GM21360 (cell line): ENCODE results near the gene ARFGAP1.
"Not testable (repeated sequence)": the region's sequence is repeated elsewhere in the genome, so short reads cannot be mapped to it uniquely, and the experiment has no call there.

Experiments used
- ATAC-seq: cut with Tn5 transposase; IDR thresholded peaks from one replicate; pipeline ENCODE4 v1.9.1; 2021; ENCODE audit warnings: mild to moderate bottlenecking, moderate library complexity; ENCODE audit not compliant: unreplicated experiment

ARFGAP1 gene

GRCh38 chr20:63330084-63330760 lies 57.6 kb downstream of the ARFGAP1 start:
- no peak for ATAC-seq

DNA sequence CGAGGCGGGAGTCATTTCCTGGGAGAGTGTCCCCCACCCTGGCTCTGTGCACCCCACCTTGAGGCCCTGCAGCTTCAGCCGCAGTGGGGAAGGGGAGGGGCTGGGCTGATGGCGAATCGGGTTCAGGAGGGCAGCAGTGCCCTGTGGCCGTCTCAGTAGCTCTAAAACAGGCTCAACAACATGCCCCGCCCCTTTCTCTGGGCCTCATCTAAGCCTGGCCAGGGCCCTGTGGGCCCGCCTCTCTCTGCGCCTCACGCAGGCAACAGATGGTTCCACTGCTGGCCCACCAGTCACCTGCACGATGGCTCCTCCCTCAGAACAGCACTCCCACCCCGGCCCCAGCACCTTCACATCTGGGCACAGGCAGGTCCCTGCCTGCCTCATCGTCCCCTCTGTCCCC lies 58.3 kb downstream of the ARFGAP1 start:
- ATAC-seq = no peak

DNA sequence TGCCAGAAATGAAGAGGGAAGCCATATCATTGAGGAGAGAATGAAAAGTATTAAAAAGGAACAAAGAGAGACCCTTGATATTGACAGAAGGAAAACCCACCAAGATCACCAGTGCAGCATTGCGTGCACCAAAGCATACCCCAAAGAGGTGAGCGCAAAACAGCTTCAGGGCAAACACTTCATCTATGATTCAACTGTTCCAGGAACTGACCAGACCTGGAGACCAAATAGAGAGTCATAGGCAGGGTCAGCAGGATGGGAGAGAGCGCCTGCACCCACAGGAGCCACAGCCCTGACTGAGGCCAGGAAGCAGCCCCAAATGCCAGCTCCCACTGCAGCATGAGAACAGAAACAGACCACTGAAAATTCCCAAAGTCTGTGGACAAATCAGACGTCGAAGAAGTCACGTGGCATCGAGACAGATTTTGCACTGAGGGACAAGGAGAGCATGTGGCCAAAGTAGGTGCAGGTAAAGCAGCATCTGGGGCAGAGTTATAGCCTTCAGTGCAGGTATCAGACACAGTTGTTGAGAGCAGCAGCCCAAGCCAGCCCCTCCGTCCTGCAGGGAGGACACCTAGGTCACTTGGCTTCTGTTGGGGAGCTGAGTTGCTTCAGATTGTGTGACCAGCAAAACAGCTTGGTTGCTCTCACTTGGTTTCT lies 59.3 kb downstream of the ARFGAP1 start:
- ATAC-seq = no peak

GRCh38 chr20:63332488-63333240 lies 60.1 kb downstream of the ARFGAP1 start:
- no peak for ATAC-seq

- ATAC-seq = no peak
Observed at GRCh38 chr20:63333241-63333836, 60.7 kb downstream of the ARFGAP1 start.

DNA sequence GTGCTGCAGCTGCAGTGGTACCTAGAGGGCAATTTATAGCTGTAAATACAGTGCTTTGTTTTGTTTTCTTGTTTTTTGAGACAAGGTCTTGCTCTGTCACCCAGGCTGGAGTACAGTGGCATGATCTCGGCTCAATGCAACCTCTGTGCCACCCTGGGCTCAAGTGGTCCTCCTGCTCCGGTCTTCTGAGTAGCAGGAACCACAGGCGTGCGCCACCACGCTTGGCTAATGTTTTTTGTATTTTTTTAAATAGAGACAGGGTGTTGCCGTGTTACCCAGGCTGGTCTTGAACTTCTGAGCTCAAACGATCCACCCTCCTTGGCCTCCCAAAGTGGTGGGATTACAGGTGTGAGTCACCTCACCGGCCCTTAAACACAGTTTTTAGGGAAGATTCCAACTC lies 61.7 kb downstream of the ARFGAP1 start:
- no peak for ATAC-seq

GRCh38 chr20:63335060-63335459 lies 62.4 kb downstream of the ARFGAP1 start:
- not testable (repeated sequence) for ATAC-seq

GRCh38 chr20:63335711-63336110 lies 63.1 kb downstream of the ARFGAP1 start:
- ATAC-seq = no peak

DNA sequence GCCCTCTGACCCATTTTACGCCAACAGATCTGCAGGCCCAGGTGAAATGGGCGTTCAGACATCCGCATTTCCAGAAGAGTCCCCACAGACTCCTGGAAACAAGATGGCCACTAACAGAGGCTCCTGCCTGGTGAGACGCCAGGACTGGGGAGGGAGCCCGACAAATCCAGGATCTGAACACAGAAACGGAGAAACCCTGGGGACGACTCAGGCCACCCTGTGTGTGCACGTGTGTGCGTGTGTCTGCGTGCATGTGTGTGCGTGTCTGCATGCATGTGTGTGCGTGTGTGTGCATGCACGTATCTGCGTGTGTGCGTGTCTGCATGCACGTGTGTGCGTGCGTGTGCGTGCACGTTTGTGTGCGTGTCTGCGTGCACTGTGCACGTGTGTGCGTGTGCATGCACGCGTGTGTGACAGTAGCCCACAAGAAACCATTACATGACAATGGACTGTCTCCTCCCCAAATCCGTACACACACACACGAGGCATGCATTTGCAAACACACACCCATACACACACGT lies 63.7 kb downstream of the ARFGAP1 start:
- no peak for ATAC-seq

DNA sequence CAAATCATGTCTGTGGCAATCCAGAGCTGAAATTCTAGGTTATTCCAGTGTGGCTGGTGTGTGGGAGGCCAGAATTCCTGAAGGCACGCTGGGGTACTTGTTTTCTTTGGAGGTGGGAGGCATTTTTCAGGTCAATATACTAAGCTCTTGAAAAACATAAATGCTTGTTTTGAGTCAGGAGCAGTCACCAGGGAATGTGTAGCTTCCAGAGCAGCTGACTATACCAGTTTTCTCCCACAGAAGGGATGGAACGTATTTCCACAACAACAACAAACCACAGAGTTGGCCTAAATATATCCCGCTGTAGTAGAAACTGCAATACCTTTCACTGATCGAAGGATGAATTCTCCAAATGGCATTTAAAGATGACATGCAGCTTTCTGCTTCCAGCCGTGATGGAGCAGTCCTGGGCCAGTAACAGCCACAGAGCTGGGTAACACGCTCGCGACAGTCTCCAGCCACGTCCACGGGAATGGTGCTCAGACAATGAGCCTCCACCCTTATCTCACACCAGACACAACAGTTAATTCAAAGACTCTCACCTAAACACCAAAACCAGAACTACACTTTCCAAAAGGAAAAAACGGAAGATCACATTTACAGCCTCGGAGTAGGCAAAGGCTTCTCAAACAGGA lies 65.3 kb downstream of the ARFGAP1 start:
- no peak for ATAC-seq
